HG03342 (cell line): ENCODE results near the gene RAD51B.
"Not testable (repeated sequence)": the region's sequence is repeated elsewhere in the genome, so short reads cannot be mapped to it uniquely, and the experiment has no call there.

Source experiments
- ATAC-seq: cut with Tn5 transposase; IDR thresholded peaks from one replicate; pipeline ENCODE4 v1.9.1; 2021; ENCODE audit warnings: mild to moderate bottlenecking, moderate library complexity; ENCODE audit not compliant: unreplicated experiment

The RAD51B gene

GRCh38 chr14:68198713-68199495, 379.3 kb downstream of the RAD51B start:
- no peak for ATAC-seq

DNA sequence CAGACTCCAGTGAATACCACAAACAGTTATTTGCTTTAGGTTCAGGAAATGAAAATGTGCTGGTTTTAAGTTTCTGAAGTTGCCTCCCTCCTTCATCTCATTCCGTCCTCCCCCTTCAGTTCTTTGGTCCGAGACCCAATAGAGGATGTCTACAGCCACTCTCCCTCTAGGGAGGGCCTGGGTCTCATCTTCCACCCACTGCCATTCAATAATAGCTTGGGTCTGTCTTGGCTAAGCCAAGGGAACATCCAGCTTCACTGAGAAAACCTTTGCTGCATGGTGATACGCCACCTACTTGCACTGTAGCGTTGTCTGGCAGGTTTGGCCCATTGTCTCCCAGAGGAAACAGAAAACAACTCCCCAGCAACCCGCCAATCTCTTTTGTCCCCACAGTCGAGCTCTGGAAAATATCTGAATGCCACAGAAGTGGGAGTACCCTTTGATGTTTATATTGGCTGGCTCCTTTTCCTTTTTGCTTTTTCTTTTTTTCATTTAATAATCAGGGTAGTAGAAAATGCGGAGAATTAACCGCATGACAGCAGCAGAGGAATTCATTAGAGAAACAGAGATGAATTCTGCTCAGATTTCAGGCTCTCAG, 380.1 kb downstream of the RAD51B start:
- ATAC-seq: no peak

DNA sequence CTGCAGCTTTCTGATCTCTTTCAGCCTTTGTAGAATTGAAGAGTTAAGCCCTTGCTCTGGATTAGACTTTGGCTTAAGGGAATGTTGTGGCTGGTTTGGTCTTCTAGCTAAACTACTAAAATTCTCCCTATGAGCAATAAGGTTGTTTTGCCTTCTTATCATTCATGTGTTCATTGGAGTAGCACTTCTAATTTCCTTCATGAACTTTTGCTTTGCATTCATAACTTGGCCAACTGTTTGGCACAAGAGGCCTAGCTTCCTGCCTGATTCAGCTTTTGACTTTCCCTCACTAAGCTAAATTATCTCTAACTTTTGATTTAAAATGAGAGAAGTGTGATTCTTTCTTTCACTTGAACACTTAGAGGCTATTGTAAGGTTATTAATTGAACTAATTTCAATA, 384.3 kb downstream of the RAD51B start:
- no peak for ATAC-seq

GRCh38 chr14:68208218-68208617, 388.6 kb downstream of the RAD51B start:
- ATAC-seq: no peak

DNA sequence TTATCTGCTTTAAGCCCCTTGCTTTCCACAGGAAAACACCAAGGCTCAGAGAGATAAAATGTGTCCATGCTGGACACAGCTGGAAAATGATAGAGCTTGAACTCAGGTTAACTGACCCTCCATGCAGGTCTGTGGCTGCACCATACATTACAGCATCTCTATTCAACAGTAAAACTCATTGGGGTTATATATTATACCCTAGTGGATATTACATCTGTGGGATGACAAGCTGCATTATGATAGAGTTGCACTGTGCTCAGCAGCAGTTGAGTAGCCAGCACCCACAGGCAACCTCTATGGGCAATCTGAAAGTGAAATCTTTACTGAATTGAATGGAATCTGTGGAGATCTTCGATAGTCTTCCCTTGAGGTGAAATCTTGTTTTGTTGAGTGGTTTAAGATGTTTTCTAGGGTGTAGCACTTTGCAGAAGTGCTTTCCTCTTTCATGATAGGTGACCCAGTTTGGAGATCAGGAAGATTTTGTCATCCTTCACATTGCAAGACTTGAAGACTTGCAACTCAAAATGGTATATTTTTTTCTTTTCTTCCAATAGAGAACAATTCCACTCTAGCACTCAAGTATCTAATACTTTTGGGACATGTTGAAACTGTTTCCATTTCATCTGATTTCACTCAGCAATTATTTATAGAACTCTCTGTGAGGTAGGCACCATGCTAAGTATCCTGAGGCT, 389.2 kb downstream of the RAD51B start:
- no peak for ATAC-seq

DNA sequence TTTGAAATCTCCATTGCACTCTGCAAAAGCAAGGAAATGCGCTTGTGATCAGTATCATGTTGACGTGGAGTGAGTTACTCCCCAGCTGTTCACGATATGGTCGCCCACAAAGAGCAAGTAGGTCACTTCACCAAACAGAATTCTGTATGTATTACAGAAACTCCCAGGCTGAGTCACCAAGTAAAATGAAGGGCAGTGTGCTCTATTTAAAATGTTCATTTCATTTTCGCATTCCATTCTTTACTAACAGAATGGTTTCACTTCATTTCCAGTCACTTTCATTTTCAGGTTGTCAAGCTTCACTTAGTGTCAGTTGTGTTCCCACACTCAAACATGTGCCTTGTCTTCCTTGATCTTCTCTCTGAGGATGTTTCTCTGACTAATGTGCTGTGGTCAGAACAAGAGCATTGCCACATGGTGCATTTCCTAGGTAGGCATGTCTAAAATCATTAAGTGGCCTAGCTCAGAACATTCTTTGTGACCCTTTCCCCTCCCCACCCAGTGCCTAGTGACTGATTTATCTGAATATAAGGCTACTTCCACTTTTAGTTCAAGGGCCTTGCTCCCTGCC, 391.2 kb downstream of the RAD51B start:
- peak; percentile 87 for ATAC-seq

DNA sequence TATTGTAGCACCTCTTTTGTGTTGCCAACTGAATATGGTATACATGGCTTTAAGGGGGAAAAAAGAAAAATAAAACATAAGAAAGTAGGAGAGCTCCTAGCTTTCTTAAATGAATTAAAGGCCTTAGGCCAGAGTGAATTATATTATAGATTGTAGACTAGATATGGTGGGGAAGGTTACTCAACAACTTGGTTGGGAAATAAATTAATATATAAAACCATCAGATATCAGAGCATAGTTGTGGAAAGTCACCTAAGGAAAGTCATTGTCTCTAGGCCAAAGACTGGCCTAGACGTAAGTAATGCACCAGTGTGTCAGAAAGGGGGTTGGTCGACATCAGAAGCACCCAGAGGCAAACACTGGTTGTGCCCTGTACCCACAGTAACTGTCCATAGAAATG, 391.8 kb downstream of the RAD51B start:
- ATAC-seq: no peak

GRCh38 chr14:68211886-68212285, 392.3 kb downstream of the RAD51B start:
- ATAC-seq: no peak

DNA sequence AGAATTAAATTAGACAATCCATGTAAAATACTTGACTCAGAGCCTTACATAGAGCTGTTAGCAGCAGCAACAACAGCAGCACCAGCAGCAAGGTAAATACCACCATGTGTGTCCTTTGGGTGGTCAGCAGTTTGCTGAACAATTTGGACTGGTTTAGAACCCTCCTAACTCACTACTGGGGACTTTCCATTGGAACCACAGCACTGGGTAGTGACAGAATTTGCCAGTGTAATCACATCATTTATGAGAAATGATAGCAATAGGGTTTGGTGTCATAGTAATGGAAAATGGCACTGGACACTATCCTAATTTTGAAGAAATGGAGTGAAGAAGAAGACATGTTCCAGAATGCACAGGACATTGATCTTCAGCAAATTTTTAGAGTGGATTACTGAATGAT, 392.8 kb downstream of the RAD51B start:
- no peak for ATAC-seq

GRCh38 chr14:68214431-68214830, 394.9 kb downstream of the RAD51B start:
- ATAC-seq: no peak

GRCh38 chr14:68215629-68216028, 396.1 kb downstream of the RAD51B start:
- no peak for ATAC-seq

DNA sequence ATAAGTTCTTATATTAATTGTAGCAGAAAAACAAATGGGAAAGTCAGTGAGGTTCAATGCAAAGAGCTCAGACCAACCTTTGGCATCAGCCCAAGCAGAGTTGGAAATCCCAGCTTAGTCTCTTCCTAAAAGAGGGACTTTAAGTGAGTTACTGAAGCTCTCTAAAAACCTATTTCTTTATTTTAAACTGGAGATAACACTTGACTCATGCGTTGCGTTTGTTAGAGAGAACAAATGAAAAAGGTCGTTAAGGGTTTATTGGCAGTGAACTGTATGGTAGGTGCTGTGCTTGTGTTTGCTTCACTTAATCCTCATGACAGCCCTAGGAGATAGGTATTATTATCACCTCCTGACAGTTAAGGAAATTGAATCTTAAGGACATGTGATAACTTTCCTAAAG, 396.5 kb downstream of the RAD51B start:
- ATAC-seq: no peak

DNA sequence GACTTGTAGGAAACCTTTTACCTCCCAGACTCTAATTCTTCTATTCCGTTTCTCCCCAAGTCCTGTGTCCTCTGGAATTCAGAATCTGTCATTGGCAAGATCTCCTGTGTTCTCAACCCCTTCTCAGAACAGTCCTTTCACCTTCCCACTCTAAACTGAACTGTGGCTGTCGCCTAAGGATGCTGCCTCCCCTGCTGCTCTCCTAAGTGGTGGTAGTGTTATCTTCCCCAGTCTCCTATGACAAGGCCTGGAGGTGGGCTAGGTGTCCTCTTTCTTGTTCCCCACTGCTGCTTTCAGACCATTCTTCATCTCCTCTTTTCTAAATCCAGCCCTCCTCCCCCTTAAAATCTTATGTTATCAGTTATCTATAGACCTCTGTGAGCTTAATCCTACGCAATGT, 397.4 kb downstream of the RAD51B start:
- ATAC-seq: no peak

DNA sequence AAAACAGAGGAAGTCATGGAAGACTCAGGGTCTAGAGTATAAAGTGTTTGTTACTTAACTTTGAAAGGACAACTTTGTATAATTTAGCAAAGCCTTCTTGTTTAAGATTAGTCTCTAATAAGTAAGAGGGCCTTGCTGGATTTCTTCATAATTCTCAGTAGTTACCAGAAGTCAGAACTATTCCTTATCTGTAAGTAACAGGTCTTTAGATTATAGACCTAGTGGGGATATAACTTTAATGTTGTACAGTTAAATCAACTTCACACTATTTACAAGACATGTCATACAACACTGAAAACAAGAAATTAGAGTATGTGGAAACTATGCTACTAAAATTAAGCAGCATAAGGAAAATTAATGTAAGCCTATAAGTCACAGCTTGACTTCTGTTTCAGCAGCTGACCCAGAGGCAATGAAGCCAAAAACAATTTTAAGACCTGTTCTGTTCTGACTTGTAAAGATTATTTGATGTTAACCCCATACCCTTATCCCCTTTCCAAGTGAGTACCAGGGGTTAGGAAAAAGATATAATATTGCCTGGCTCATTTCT, 398.3 kb downstream of the RAD51B start:
- ATAC-seq: no peak

- ATAC-seq: no peak
Measured at GRCh38 chr14:68219407-68219806, 399.8 kb downstream of the RAD51B start.

GRCh38 chr14:68221046-68221445, 401.5 kb downstream of the RAD51B start:
- ATAC-seq: not testable (repeated sequence)

GRCh38 chr14:68222154-68222553, 402.6 kb downstream of the RAD51B start:
- no peak for ATAC-seq

- no peak for ATAC-seq
Measured at GRCh38 chr14:68222726-68223125, 403.1 kb downstream of the RAD51B start.

DNA sequence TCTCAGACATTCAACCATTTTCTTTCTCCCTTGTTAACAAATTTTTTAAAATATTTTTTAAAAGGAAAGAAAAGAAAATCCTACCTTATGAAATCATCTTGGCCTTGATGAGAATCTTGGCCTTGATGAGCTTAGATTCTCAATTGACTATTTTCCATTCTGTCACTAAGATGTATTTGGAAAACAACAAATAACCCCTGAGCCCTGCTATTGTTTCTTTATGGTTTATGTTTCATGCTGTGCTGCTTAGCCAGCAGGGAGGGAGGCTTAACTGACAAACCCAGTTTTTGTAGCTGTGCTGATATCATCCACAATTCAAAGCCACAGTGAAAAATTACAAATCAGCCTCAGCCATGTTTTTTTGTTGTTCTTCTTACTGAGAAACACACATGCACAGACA, 404.1 kb downstream of the RAD51B start:
- no peak for ATAC-seq

GRCh38 chr14:68225321-68225720, 405.7 kb downstream of the RAD51B start:
- ATAC-seq: no peak

GRCh38 chr14:68226523-68226922, 406.9 kb downstream of the RAD51B start:
- ATAC-seq: no peak
